ENCODE results near the gene CREG2.
"Not testable (repeated sequence)": the region's sequence is repeated elsewhere in the genome, so short reads cannot be mapped to it uniquely, and the experiment has no call there.

CREG2 gene

GRCh38 chr2:101371636-101372035 is 15.7 kb downstream of the CREG2 start:
- no peak for DNase-seq

- DNase-seq: no peak
Measured at GRCh38 chr2:101369100-101369499, 18.2 kb downstream of the CREG2 start.

DNA sequence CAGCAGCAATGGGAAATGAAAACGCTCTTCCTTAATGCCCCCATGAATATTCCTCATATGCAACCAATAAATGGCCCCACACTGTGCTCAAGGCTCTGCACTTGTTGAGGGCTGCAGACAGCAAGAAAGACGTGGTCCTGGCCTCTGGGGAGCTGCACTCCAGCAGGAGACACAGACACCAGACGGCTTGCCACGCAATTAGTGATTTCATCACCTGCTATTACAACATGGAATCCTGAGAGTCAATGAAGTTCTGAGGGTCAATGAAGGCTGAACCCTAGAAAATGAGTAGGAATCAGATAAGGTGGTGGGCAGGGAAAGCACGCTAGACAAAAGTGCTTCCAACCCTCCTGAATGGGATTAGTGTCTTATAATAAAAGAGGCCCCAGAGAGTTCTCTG is 18.9 kb downstream of the CREG2 start:
- DNase-seq: no peak

- no peak for DNase-seq
Measured at GRCh38 chr2:101367508-101367907, 19.8 kb downstream of the CREG2 start.

DNA sequence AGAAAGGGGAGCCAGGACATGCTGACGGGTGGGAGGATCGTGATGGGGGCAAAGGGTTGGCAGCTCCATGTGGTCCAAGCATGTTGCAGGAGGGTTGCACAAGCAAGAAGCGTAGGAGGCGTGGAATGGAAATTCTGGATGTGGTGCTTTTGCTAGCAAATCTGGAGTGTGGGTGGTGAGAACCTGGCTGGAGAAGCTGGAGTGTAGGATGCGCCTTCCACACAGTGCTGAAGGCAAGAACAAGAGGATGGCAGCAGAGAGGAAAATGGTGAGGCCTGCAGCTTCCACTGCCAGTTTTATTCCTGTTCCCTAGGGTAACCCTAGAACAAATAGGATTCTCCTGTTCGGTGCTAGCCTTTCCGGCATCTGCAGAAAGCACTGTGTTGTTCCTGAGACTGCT is 22.4 kb downstream of the CREG2 start:
- DNase-seq: no peak

GRCh38 chr2:101362777-101363176 is 24.5 kb downstream of the CREG2 start:
- no peak for DNase-seq

DNA sequence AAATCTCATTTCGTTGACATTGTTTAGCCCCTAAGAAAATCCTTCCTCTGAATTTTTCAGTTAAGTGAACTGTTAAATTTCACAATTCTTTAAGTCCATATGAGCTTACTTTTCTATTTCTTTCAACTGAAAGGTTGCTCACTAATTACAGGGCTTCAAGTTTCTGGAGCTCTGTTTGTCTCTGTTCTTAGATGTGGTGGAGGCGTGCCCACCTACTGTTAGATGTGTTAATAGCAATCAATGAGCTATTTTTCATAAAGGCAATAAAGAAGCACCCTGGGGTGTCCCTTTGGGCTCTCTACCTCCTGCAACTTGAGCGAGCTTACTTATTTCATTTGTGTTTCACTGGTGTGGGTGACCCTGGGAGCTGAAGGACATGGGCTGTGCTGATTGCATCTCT is 25.0 kb downstream of the CREG2 start:
- DNase-seq: no peak

DNA sequence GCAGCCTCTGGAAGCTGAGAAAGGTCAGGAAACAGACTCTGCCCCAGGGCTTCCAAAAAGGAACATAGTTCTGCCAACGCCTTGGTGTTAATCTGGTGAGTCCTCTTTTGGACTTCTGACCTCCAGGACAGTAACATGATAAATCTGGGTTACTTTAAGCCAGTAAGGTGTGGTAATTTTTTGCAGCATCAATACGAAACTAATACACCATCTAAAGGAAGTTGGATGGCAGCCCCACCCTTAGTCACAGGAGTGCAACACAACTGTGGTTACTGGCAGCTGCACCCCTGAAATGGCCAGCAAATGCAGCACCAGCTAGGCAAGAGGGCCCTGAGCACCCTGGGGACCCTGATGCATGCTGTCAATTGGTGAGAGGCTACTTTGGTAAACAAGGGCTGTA is 25.8 kb downstream of the CREG2 start:
- peak; percentile 15 for DNase-seq

DNA sequence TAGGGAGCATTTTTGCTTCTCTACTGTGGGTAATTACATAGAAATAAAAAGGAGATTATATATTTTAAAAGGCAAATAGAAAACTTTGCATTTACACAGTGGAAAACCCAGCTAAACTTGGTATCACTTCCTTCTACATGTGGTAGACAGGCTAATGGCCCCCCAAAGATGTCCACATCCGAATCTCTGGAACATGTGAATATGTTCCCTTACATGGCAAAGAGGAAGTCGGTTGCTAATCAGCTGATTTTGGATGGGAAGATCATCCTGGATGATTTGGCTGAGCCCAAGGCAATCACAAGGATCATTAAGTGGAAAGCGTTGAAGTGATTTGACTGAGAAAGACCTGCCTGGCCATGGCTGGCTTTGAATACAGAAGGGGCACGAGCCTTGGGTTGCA is 26.2 kb downstream of the CREG2 start:
- DNase-seq: no peak

DNA sequence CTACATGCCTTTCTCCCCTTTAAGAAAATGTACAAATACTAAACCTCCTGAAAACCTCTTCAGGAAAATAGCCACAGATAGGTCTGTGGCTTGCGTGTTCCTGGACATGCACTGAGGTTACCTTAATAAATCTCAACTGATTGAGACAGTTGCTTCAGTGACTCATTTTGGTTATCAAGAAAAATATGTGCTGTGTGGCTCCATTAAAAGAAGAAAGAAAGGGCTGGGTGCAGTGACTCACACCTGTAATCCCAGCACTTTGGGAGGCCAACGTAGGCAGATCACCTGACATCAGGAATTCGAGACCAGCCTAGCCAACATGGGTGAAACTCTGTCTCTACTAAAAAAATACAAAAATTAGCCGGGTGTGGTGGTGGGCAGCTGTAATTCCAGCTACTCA is 27.1 kb downstream of the CREG2 start:
- DNase-seq: no peak

DNA sequence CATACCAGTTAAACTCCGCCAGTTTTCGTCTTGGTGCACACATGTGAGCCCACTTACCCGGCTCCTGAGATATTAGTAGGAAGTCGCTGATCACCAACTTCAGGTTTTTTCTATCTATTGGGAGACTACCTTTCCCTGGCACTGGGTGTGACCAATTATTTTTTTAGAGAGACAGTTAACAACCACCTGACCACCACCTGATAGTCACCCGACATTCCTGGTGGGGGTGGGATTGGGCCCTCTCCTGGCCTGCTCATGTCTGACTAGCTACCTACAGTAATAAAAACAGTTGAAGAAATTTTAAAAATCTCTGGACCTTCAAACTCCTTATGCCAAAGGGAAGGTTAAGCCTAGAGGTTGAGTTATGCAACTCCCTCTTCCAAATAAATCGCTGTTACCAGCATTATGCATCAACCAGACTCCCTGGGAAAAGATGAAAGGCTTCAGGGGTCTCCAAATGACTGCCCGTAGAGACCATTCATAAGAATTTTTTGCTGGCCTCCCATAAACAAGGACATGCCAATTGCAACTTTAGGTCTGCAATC is 27.8 kb downstream of the CREG2 start:
- no peak for DNase-seq

- no peak for DNase-seq
Measured at GRCh38 chr2:101357376-101357775, 29.9 kb downstream of the CREG2 start.

- no peak for DNase-seq
Measured at GRCh38 chr2:101356521-101356920, 30.8 kb downstream of the CREG2 start.

DNA sequence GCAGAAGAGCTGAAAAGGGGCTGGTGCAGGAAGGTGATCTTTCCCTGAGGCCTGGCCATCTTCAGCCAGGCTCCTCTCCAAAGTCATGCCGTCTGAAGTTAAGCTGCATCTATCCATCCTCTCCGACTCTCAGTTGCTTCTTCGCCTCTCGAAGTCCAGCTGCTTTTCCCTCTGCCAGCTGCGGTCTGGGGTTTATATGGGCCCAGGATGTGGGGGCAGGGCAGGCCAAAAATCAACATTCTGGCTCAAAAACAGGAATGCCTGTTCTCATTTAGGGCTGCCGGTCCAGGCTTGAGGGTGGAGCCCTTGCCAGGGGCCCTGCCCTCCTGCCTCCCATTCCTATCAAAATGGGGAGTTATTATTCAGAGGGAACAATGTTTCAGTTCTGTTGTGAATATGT is 31.2 kb downstream of the CREG2 start:
- no peak for DNase-seq

DNA sequence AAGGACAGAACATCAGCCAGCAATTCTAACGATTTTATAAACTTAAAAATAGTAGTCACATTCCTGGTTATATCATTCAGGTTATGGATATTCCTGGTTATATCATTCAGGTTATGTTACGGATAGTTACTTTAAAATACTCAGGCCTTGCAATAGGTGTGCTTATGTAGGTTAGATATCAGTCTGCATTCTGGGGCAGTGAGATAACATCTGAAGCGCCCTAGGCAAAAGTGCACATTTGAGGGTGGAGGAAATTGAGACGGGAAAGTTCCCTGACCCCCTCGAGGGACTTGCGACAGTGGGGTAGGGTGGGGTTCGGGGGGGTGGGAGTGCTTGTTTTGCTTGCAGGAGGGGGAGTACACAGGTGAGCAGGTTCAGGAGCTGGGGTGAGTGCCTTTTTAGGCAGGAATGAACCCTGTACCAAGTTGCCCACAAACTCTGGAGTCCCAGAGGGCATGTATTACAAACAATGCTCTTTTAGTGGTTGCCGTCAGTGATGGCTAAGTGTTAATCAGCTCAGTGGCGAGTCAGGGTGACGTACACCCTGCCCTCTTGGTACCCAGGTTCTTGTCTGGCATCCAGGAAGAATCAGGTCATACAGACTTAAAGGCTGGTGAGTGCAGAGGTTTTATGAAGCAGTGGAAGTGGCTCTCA is 31.8 kb downstream of the CREG2 start:
- no peak for DNase-seq

GRCh38 chr2:101354420-101355311 is 32.6 kb downstream of the CREG2 start:
- DNase-seq: no peak

DNA sequence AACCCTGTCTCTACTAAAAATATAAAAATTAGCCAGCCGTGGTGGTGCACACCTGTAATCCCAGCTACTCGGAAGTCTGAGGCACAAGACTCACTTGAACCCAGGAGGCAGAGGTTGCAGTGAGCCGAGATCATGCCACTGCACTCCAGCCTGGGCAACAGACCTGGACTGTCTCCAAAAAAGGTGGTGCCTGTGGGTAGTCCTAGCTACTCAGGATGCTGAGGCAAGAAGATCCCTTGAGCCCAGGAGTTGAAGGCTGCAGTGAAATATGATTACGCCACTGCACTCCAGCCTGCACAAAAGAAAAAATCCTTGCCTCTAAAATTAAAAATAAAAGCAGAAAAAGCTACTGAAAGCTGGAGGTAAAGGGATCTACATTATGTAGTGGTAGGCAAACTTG is 34.7 kb downstream of the CREG2 start:
- DNase-seq: not testable (repeated sequence)

GRCh38 chr2:101351207-101351606 is 36.1 kb downstream of the CREG2 start:
- no peak for DNase-seq

DNA sequence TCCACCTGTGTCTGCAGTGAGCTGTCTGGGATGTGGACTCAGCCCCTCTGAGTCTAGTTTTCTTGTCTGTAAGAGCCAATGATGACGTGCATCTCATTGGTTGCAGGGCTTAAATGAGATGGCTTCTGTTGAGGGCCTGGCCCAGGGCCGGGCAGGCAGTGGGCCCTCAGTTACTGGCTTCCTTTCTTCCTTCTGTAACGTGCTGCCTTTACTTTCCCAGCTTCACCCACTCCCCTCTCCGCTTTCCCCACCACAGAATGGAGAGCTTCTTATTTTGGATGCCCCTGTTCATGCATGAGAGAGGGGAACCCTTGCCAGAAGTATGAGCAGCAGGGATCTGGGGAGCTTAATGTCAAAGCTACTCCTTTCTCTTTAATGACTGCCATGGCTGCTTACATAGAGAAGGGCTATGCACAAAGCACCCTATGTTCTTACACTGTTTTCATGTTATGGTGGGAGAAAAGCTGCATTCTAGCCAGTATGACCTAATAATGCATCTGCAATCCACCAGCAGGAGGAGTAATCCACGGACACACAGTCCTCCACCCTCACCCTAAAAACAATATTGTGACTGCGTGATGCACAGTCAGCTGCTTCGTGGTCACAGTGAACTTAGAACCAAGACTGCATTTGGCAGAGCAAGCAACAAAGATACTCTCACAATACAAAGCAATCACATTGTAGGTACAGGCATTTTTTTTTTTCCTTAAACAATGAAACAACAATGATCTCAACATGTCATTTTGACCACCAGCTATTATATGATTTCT is 37.2 kb downstream of the CREG2 start:
- no peak for DNase-seq

GRCh38 chr2:101348883-101349282 is 38.4 kb downstream of the CREG2 start:
- DNase-seq: no peak

DNA sequence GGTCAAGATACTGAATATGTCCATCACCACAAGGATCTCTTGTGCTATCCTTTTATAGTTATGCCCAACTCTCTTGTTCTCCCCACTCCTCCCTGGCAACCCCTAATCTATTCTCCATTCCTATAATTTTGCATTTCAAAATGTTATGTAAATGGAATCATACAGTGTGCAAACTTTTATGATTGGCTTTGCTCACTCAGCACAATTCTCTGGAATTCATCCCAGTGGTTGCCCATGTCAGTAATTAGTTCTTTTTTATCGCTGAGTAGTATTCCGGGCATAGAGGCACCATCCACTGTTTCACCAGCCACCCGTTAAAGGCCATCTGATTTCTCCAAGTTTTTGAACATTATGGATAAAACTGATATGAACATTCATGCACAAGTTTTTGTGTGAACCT is 40.4 kb downstream of the CREG2 start:
- no peak for DNase-seq

DNA sequence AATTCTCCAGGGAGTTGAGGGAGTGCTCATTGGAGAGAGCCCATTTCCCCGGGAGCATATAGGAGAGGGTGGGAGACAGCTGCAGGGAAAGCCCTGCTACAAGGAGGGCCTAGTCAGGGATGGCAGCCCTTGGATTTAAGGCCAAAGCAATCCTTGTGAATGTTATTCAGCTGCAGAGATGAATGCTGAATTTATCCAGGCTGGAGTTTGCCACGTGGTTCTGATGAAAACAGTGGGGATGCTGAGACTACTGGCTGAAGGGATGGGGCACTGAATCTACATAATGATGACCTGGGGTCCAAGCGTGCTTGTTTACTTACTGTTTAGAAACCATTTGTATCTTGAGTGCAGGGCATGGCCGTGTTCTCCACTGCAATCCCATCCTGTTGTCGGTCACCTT is 43.2 kb downstream of the CREG2 start:
- DNase-seq: no peak

DNA sequence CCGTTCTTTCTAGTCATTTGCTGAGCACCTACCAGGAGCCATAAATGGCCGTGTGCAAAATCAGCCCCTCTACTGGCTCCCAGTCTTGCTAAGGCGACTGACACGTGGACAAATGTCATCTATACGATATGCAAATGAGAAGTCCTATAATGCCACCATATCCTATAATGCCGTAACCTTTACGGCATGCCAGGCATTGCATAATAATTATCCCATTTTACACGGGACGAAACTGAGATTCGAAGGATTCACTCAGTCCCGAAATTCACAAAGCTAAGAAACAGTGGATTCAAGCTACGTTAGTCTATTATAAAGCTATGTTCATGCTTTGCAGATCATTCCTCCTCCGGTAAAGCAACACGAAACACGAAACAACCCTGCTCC is 44.7 kb downstream of the CREG2 start:
- no peak for DNase-seq

Measured in activated naive CD4-positive, alpha-beta T cell treated with Interleukin-2 at 50 U/mL for 16 hours (primary cell).